GM12864 (cell line): ENCODE data around the gene CTRB1.

Experiments used
- DNase-seq: peaks from one replicate; pipeline ENCODE4 v3.0.0-alpha.2; 2011; ENCODE audit warnings: low read depth
- H3K4me3 ChIP-seq: 2 replicates; pipeline ENCODE4 v1.5.1; 2011; ENCODE audit warnings: mild to moderate bottlenecking, low read depth, low read length, control low read depth
- CTCF ChIP-seq: IDR thresholded peaks from 2 replicates; pipeline ENCODE4 v1.5.1; 2011; ENCODE audit warnings: low read depth, mild to moderate bottlenecking, moderate library complexity, low read length, control low read depth, inconsistent platforms; ENCODE audit errors: missing control alignments

CTRB1 gene

DNA sequence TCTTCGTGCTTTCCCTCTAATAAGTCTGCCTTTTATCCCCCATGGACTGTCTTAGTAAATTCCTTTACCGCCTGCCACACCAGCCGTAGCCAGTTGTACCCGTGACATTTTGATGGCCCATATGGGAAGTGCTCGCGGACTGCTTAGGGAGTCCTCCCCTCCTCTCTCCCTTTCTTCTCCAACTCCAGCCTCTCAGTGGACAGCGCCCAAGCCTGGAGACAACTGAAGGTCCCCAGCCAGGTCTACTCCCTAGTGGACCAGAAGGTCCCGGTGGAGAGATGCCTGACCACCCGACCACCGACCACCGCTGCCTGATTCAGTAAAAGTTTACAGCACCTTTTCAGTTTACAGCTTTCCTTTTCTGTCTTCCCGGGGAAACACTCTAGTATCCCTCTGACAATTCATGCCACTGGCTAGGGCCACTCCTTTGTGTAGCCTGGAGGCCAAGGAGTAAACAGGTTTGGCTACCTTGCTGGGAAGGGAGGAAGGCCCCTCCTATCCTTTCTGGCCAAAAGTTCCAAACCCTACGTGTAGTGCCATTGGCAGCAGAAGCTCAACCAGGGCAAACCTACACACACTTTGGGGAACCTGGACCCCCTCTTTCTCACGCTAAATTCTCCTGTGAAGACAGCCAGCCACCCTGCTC lies 29.8 kb upstream of the CTRB1 start:
- no peak for TF ChIP-seq CTCF
- no peak overlapping the region for H3K4me3 ChIP-seq
- no peak for DNase-seq

- no peak for TF ChIP-seq CTCF
- no peak overlapping the region for H3K4me3 ChIP-seq
- no peak for DNase-seq
These were observed 29.0 kb upstream of the CTRB1 start for GRCh38 chr16:75189638-75190245.

GRCh38 chr16:75192606-75193264 lies 26.1 kb upstream of the CTRB1 start:
- no peak overlapping the region for H3K4me3 ChIP-seq
- no peak for TF ChIP-seq CTCF
- DNase-seq: no peak

- no peak for TF ChIP-seq CTCF
- no peak overlapping the region for H3K4me3 ChIP-seq
- DNase-seq: no peak
These were observed 25.5 kb upstream of the CTRB1 start for GRCh38 chr16:75193265-75193650.

DNA sequence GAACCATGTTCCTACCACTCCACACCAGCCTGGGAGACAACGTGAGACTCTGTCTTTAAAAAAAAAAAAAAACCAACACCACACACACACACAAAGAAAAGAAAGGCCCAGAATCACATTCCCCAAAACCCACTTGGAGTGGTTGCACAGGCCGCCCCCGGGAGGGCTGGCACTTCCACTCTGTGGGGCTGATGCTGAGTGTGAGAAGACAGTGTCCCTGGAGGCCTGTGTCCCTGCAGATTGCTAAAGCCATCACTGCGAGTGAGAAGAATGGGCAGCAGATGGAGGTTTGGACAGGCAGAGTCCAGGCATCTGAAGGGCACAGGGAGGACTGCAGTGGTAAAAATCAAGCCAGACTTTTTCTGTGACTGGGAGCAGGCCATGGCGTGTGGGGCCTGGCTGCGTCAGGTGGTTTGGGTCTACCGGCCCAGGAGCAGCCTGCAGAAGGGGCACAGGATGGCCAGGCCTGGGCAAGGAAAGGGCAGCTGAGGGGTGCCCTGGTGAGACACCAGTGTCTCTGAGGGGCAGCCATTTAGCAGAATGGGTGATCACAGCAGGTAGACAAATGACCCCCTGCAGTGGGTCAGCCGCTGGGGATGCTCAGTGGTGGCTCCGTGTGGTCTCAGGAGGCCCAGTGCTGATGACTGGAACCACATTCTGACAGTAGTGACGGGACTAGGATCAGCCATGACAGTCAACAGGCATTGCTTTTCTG lies 24.9 kb upstream of the CTRB1 start:
- no peak for TF ChIP-seq CTCF
- DNase-seq: no peak
- H3K4me3 ChIP-seq: no peak overlapping the region

- no peak for TF ChIP-seq CTCF
- DNase-seq: no peak
- H3K4me3 ChIP-seq: no peak overlapping the region
These were observed 22.7 kb upstream of the CTRB1 start for GRCh38 chr16:75195811-75196790.
